Lower lobe of right lung (tissue), 2 donors: ENCODE data around the gene EFS. TPM values are rescaled to one million over a fixed set of nuclear protein-coding genes. Genes with fewer than 3 reads are reported as not detected.
"Not testable (repeated sequence)": the region's sequence is repeated elsewhere in the genome, so short reads cannot be mapped to it uniquely, and the experiment has no call there.

Source experiments
- ATAC-seq, 2 donors: fragments of 200-7000 bp; cut with Tn5 transposase; one replicate each; pipeline ENCODE4 v1.9.1; 2020 to 2022; ENCODE audit warnings: mild to moderate bottlenecking in 2 of 2, moderate library complexity in 2 of 2
- DNase-seq: peaks from one replicate; pipeline ENCODE4 v3.0.0-alpha.2; 2020
- H3K27ac ChIP-seq: fragments of 200-600 bp; one replicate; pipeline ENCODE4 v1.8.0; 2022
- H3K27me3 ChIP-seq: fragments of 200-600 bp; one replicate; pipeline ENCODE4 v1.8.0; 2022; ENCODE audit warnings: low read depth
- H3K36me3 ChIP-seq: fragments of 200-600 bp; one replicate; pipeline ENCODE4 v1.8.0; 2022; ENCODE audit warnings: mild to moderate bottlenecking
- H3K4me1 ChIP-seq: fragments of 200-600 bp; one replicate; pipeline ENCODE4 v1.8.0; 2022
- H3K4me3 ChIP-seq: fragments of 200-600 bp; one replicate; pipeline ENCODE4 v1.8.0; 2022; ENCODE audit warnings: mild to moderate bottlenecking
- H3K9me3 ChIP-seq: fragments of 200-600 bp; one replicate; pipeline ENCODE4 v1.8.0; 2022
- CTCF ChIP-seq: fragments of 200-600 bp; IDR thresholded peaks from one replicate; pipeline ENCODE4 v1.8.0; 2022; ENCODE audit warnings: antibody characterized with exemption, mild to moderate bottlenecking
- intact Hi-C: fragments of 100-400 bp; cut with DNase I; formaldehyde crosslinking; loops from one replicate; pipeline ENCODE4 v1.11.0; 2022
- total RNA-seq: library from RNA; stranded (reverse); fragmentation: NEBNext Ultra II Directional; extraction: Animal tissue kit (Norgen Biotek cat#: 25700); gene quantifications from one replicate; pipeline ENCODE4 v1.2.1, GENCODE V29; 2021
- donor health status: DM: no; HTN: yes; CAD: no; lungs with severe emphysema.

The EFS gene
- total RNA-seq, 1 donor from 2014 or later, result 11.5 TPM

GRCh38 chr14:23344481-23344880 lies 20.5 kb downstream of the EFS start:
- ATAC-seq, result no peak
- Histone ChIP-seq H3K27ac (no peak overlapping the region), H3K27me3 (no peaks in the 10 kb centered on the region), H3K36me3 (no peaks in the 10 kb centered on the region), H3K4me3 (no peak overlapping the region), H3K4me1 (no peaks in the 10 kb centered on the region), H3K9me3 (no peaks in the 10 kb centered on the region)
- TF ChIP-seq CTCF, result no peak
- intact Hi-C loops, result no loop called here
- DNase-seq, result no peak

- no peak overlapping the region for H3K27ac ChIP-seq
- no peaks in the 10 kb centered on the region for H3K27me3 ChIP-seq
- H3K4me1 ChIP-seq, result no peaks in the 10 kb centered on the region
- ATAC-seq, result no peak
- intact Hi-C loops, result no loop called here
- H3K36me3 ChIP-seq, result no peaks in the 10 kb centered on the region
- H3K9me3 ChIP-seq, result no peaks in the 10 kb centered on the region
- TF ChIP-seq CTCF, result no peak
- DNase-seq, result no peak
- no peak overlapping the region for H3K4me3 ChIP-seq
Observed at GRCh38 chr14:23339506-23340268, 25.3 kb downstream of the EFS start.

GRCh38 chr14:23335623-23336022 lies 29.3 kb downstream of the EFS start:
- H3K9me3 ChIP-seq, result no peaks in the 10 kb centered on the region
- DNase-seq (no peak), ATAC-seq (no peak)
- no peaks in the 10 kb centered on the region for H3K4me1 ChIP-seq
- H3K27ac ChIP-seq, result no peak overlapping the region
- H3K27me3 ChIP-seq, result no peaks in the 10 kb centered on the region
- TF ChIP-seq CTCF, result no peak
- intact Hi-C loops, result no loop called here
- H3K4me3 ChIP-seq, result no peak overlapping the region
- H3K36me3 ChIP-seq, result no peaks in the 10 kb centered on the region

- Histone ChIP-seq H3K9me3 (no peaks in the 10 kb centered on the region), H3K4me1 (peaks cover 4% of the 10 kb centered on the region), H3K27ac (no peak overlapping the region), H3K4me3 (no peak overlapping the region), H3K27me3 (no peaks in the 10 kb centered on the region), H3K36me3 (peaks cover 29% of the 10 kb centered on the region)
- intact Hi-C loops, result no loop called here
- ATAC-seq (peak; percentile 82 to 86), DNase-seq (no peak)
- peak; percentile 88 for TF ChIP-seq CTCF
Observed at GRCh38 chr14:23327947-23328744, 36.8 kb downstream of the EFS start.

- intact Hi-C loops, result no loop called here
Observed at GRCh38 chr14:23326491-23327332, 38.3 kb downstream of the EFS start.

GRCh38 chr14:23325746-23326145 lies 39.2 kb downstream of the EFS start:
- intact Hi-C loops, DNase-seq, ATAC-seq, H3K9me3 ChIP-seq, H3K27ac ChIP-seq, H3K4me3 ChIP-seq, H3K27me3 ChIP-seq: not testable (repeated sequence)
- H3K36me3 ChIP-seq, result peaks cover 36% of the 10 kb centered on the region
- peaks cover 14% of the 10 kb centered on the region for H3K4me1 ChIP-seq

More at GRCh38 chr14:23326491-23327332, 38.3 kb downstream of the EFS start:
- ATAC-seq, result peak in 1 of 2 donors; percentile 23
- DNase-seq, result no peak
- no peak for TF ChIP-seq CTCF
- H3K27ac ChIP-seq, result no peak overlapping the region
- H3K4me3 ChIP-seq, result no peak overlapping the region
- peaks cover 14% of the 10 kb centered on the region for H3K4me1 ChIP-seq
- H3K36me3 ChIP-seq, result peaks cover 36% of the 10 kb centered on the region
- no peaks in the 10 kb centered on the region for H3K27me3 ChIP-seq
- H3K9me3 ChIP-seq, result no peaks in the 10 kb centered on the region
